NB4 (cell line): Measurements from ENCODE around the gene LGSN.

Experiments used
- CTCF ChIP-seq: IDR thresholded peaks from one replicate; pipeline ENCODE4 v1.5.1; 2012; ENCODE audit warnings: low read depth, low read length
- POLR2A ChIP-seq: IDR thresholded peaks from 2 replicates; pipeline ENCODE4 v1.6.1; 2011; ENCODE audit warnings: mild to moderate bottlenecking; ENCODE audit not compliant: insufficient read length; ENCODE audit errors: extremely low read depth

GRCh38 chr6:63305277-63305676 lies 14.5 kb downstream of the LGSN start:
- TF ChIP-seq CTCF (no peak), POLR2A (no peak)
